Transverse colon (tissue), 4 donors: ENCODE results near the gene DARS1. TPM values are rescaled to one million over a fixed set of nuclear protein-coding genes. Genes with fewer than 3 reads are reported as not detected.
"Not testable (repeated sequence)": the region's sequence is repeated elsewhere in the genome, so short reads cannot be mapped to it uniquely, and the experiment has no call there.

Experiments used
- DNase-seq: peaks from one replicate; pipeline ENCODE4 v3.0.0-alpha.2; 2019
- H3K27ac ChIP-seq, 4 donors: fragments of 200-600 bp; sonication (generic); 2 replicates each; pipeline ENCODE4 v1.5.1; 2016 to 2018; ENCODE audit warnings: inconsistent platforms in 4 of 4
- H3K27me3 ChIP-seq: fragments of 200-600 bp; sonication (generic); 2 replicates; pipeline ENCODE4 v1.5.1; 2017; ENCODE audit warnings: inconsistent platforms
- H3K36me3 ChIP-seq, 4 donors: fragments of 200-600 bp; sonication (generic); 2 replicates each; pipeline ENCODE4 v1.5.1; 2017 to 2019; ENCODE audit warnings: inconsistent platforms in 4 of 4
- H3K4me1 ChIP-seq, 4 donors: fragments of 200-600 bp; sonication (generic); 2 replicates each; pipeline ENCODE4 v1.5.1; 2017 to 2020; ENCODE audit warnings: inconsistent platforms in 4 of 4
- H3K4me3 ChIP-seq, 4 donors: fragments of 200-600 bp; sonication (generic); 1 replicate in 1 of 4; 2 replicates in 3 of 4; pipeline versions ENCODE4 v1.5.1 to v1.6.1; 2017 to 2019; ENCODE audit warnings: inconsistent platforms in 4 of 4
- H3K9me3 ChIP-seq, 2 donors: fragments of 200-600 bp; sonication (generic); 2 replicates each; pipeline ENCODE4 v1.5.1; 2017 to 2019; ENCODE audit warnings: inconsistent platforms in 2 of 2
- CTCF ChIP-seq, 5 experiments: fragments of 200-600 bp in 3 of 5; fragments of 450-650 bp in 2 of 5; sonication (generic) in 3 of 5; IDR thresholded peaks; 1 replicate in 2 of 5; 2 replicates in 3 of 5; pipeline ENCODE4 v1.5.1; 2016 to 2017; ENCODE audit warnings: antibody characterized with exemption in 5 of 5, inconsistent platforms in 3 of 5, mild to moderate bottlenecking in 2 of 5, moderate library complexity in 1 of 5
- EP300 ChIP-seq: sonication (generic); formaldehyde crosslinking; IDR thresholded peaks from one replicate; pipeline ENCODE4 v1.6.1; 2017; ENCODE audit warnings: antibody characterized with exemption, low read depth
- POLR2A ChIP-seq: fragments of 450-650 bp; IDR thresholded peaks from one replicate; pipeline ENCODE4 v1.6.1; 2016; ENCODE audit warnings: antibody characterized with exemption, mild to moderate bottlenecking, moderate library complexity
- POLR2AphosphoS5 ChIP-seq, 3 donors: sonication (generic); formaldehyde crosslinking; IDR thresholded peaks; one replicate each; pipeline ENCODE4 v1.6.1; 2016; ENCODE audit warnings: antibody characterized with exemption in 3 of 3
- WGBS, 2 donors: methylation state at CpG; one replicate each; pipeline ENCODE4 v1.1.5; 2018; ENCODE audit warnings: low coverage in 1 of 2; 5-methylcytosine and 5-hydroxymethylcytosine counted together
- in situ Hi-C, 4 donors: fragments of 200-750 bp; cut with MboI; loops; one replicate each; pipeline versions ENCODE4 v1.15.0 to v1.15.1; 2017; ENCODE audit warnings: low sequenced_read_pairs in 3 of 4, low pct_ligation_motif_present in 1 of 4, low pct_unique_long_range_greater_than_20kb in 1 of 4
- intact Hi-C: fragments of 100-400 bp; cut with DNase I; formaldehyde crosslinking; loops from one replicate; pipeline ENCODE4 v1.15.1; 2023; ENCODE audit warnings: low total_unique reads
- total RNA-seq, 4 donors: library from RNA; depleted of rRNA; stranded (reverse); fragments of >200 nt; gene quantifications; one replicate each; pipeline ENCODE4 v1.1.0, GENCODE V29; 2016

Gene DARS1
- total RNA-seq, 4 donors from 2014 or later: 20.5 to 42.3 (median 37.4) TPM

- DNase-seq: no peak
- WGBS, 2 donors: 76 to 89% methylated on average over 2 of the region's 2 CpGs
- Histone ChIP-seq H3K4me1 (no peaks in the 10 kb centered on the region), H3K9me3 (no peaks in the 10 kb centered on the region), H3K36me3 (no peaks in the 10 kb centered on the region), H3K27ac (no peak overlapping the region), H3K27me3 (no peaks in the 10 kb centered on the region), H3K4me3 (no peak overlapping the region)
- TF ChIP-seq EP300 (no peak), POLR2A (no peak), POLR2AphosphoS5 (IDR thresholded peaks at IDR 0.05) (no peak), CTCF (IDR thresholded peaks at IDR 0.05) (no peak)
- intact Hi-C loops: no loop called here
- in situ Hi-C loops: no loop called here
Measured at GRCh38 chr2:135893374-135893794, 92.0 kb downstream of the DARS1 start.

DNA sequence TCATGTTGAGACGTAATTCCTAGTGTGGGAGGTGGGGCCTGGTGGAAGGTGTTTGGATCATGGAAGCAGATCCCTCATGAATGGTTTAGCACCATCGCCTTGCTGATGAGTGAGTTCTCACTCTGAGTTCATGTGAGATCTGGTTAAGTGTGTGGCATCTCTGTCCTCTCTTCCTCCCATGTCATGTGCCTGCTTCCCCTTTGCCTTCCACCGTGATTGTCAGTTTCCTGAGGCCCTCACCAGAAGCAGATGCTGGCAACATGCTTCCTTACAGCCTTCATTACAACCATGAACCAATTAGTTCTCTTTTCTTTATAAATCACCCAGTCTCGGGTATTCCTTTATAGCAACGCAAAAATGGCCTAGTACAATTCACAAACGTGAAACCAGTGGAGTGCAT, 94.6 kb downstream of the DARS1 start:
- Histone ChIP-seq H3K4me3 (no peak overlapping the region), H3K27me3 (no peaks in the 10 kb centered on the region), H3K4me1 (no peaks in the 10 kb centered on the region), H3K9me3 (no peaks in the 10 kb centered on the region), H3K36me3 (no peaks in the 10 kb centered on the region), H3K27ac (no peak overlapping the region)
- intact Hi-C loops (no loop called here), in situ Hi-C loops (no loop called here)
- TF ChIP-seq POLR2AphosphoS5 (IDR thresholded peaks at IDR 0.05) (no peak), CTCF (IDR thresholded peaks at IDR 0.05) (no peak), POLR2A (no peak), EP300 (no peak)
- DNase-seq: no peak
- 70 to 76% methylated on average over 6 of the region's 6 CpGs for WGBS, 2 donors

DNA sequence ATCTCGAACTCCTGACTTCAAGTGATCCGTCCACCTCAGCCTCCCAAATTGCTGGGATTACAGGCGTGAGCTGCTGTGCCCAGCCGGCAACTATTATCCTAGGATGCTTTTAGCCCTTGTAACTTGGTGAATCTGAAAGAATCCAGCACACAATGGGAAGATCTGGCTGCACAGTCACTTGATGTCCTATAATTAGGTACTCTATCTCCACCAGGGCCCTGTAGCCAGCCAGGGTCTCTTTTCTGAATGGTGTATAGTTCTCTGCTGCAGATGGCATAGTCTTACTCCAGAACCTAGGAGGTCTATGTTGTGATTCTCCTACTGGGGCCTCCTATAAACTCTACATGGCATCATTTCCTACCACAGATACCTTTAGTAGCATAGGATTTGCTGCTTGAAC, 95.3 kb downstream of the DARS1 start:
- no peaks in the 10 kb centered on the region for H3K27me3 ChIP-seq
- 90 to 100% methylated on average over 2 to 4 of the region's 4 CpGs for WGBS, 2 donors
- TF ChIP-seq CTCF (IDR thresholded peaks at IDR 0.05): no peak
- no peak for TF ChIP-seq EP300
- no peak for TF ChIP-seq POLR2AphosphoS5 (IDR thresholded peaks at IDR 0.05)
- no peak for TF ChIP-seq POLR2A
- intact Hi-C loops (no loop called here), in situ Hi-C loops (no loop called here)
- DNase-seq: no peak
- no peaks in the 10 kb centered on the region for H3K36me3 ChIP-seq
- H3K4me3 ChIP-seq: no peak overlapping the region
- no peak overlapping the region for H3K27ac ChIP-seq
- no peaks in the 10 kb centered on the region for H3K4me1 ChIP-seq
- no peaks in the 10 kb centered on the region for H3K9me3 ChIP-seq

DNA sequence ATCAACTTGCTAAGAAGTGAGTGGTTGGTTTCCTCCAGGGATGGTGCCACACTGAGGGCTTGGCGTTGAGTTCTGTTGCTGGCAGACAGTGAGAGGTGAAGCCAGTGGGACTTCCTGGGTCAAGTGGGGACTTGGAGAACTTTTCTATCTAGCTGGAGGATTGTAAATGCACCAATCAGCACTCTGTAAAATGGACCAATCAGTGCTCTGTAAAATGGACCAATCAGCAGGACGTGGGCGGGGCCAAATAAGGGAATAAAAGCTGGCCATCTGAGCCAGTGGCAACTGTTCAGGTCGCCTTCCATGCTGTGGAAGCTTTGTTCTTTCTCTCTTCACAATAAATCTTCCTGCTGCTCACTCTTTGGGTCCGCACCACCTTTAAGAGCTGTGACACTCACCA, 96.8 kb downstream of the DARS1 start:
- H3K4me3 ChIP-seq, H3K9me3 ChIP-seq, DNase-seq, intact Hi-C loops, in situ Hi-C loops, H3K27ac ChIP-seq, H3K4me1 ChIP-seq, H3K27me3 ChIP-seq, H3K36me3 ChIP-seq: not testable (repeated sequence)
- 85 to 93% methylated on average over 2 to 5 of the region's 5 CpGs for WGBS, 2 donors

DNA sequence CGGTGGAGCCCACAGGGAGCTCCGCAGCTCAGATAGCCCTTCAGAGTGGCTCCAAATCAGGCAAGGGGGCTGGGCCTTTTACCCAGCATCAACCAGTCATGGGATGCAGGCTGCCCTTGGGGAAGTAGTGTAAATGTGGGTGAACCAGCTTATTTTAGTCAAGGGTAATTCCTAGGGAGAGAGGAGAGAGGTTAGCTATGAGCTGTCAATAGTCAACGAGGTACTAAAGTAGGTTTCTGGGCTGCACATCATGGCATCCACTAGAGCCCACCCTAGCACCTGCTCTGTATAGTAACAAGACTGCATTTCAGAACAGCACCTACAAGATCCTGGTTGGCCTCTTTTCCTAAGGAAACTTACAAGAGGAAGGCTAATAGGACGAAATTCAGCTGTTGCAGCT, 99.7 kb downstream of the DARS1 start:
- Histone ChIP-seq H3K27ac (no peak overlapping the region), H3K4me1 (no peaks in the 10 kb centered on the region), H3K9me3 (no peaks in the 10 kb centered on the region), H3K27me3 (no peaks in the 10 kb centered on the region), H3K36me3 (no peaks in the 10 kb centered on the region), H3K4me3 (no peak overlapping the region)
- no peak for DNase-seq
- intact Hi-C loops: no loop called here
- TF ChIP-seq POLR2AphosphoS5 (IDR thresholded peaks at IDR 0.05) (no peak), EP300 (no peak), CTCF (IDR thresholded peaks at IDR 0.05) (no peak), POLR2A (no peak)
- in situ Hi-C loops: no loop called here
- 87% methylated on average over 4 of the region's 4 CpGs; no CpG with 5 or more reads in 1 of the 2 donors for WGBS, 2 donors
